Esophagus squamous epithelium (tissue), 4 donors: ENCODE data around the gene BORA.

Experiments used
- CTCF ChIP-seq, 6 experiments: fragments of 450-650 bp in 4 of 6; fragments of 200-600 bp in 2 of 6; sonication (generic) in 2 of 6; IDR thresholded peaks; one replicate each; pipeline ENCODE4 v1.5.1; 2016 to 2019; ENCODE audit warnings: antibody characterized with exemption in 6 of 6, mild to moderate bottlenecking in 4 of 6, moderate library complexity in 4 of 6
- POLR2A ChIP-seq, 4 donors: fragments of 450-650 bp; IDR thresholded peaks; one replicate each; pipeline ENCODE4 v1.6.1; 2017; ENCODE audit warnings: antibody characterized with exemption in 4 of 4, mild to moderate bottlenecking in 4 of 4, moderate library complexity in 3 of 4

DNA sequence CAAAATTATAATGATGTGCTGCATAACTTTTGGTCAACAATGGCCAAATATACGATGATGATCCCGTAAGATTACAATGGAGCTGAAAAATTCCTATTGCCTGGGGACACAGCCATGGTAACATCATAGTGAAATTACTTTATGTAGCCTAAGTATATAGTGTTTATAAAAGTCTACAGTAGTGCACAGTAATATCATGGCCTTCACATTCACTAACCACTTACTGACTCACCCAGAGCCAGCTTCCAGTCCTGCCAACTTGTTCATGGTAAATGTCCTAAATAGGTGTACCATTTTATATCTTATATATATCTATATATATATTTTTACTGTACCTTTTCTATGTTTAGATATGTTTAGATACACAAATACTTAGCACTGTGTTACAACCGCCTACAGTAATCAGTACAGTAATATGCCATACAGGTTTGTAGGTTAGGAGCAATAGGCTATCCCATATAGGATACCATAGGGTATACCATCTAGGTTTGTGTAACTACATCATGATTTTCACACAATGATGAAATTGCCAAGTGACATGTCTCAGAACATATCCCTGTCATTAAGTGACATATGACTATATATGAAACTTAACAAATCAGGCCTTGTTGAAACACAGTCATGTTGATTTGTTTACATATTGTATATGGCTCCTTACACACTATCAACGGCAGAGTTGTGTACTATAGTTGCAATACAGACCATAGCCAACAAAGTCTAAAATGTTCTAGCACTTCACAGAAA is 30.2 kb downstream of the BORA start:
- no peak for TF ChIP-seq CTCF (IDR thresholded peaks at IDR 0.05)
- no peak for TF ChIP-seq POLR2A (IDR thresholded peaks at IDR 0.05)
